Stomach (tissue), 9 donors: ENCODE results near the gene MESD. TPM values are rescaled to one million over a fixed set of nuclear protein-coding genes. Genes with fewer than 3 reads are reported as not detected.

Source experiments
- DNase-seq, 2 donors: peaks; one replicate each; pipeline versions ENCODE4 v3.0.0 to v3.0.0-alpha.2; 2013 to 2019
- H3K27ac ChIP-seq, 5 donors: fragments of 200-600 bp in 4 of 5; sonication (generic) in 4 of 5; one replicate each; pipeline ENCODE4 v1.5.1; 2013 to 2019; ENCODE audit warnings: mild to moderate bottlenecking in 1 of 5, moderate library complexity in 1 of 5
- H3K27me3 ChIP-seq, 3 donors: fragments of 200-600 bp; sonication (generic); one replicate each; pipeline ENCODE4 v1.5.1; 2017 to 2019; ENCODE audit warnings: mixed run types in 1 of 3
- H3K36me3 ChIP-seq, 4 donors: fragments of 200-600 bp; sonication (generic); 1 replicate in 3 of 4; 2 replicates in 1 of 4; pipeline ENCODE4 v1.5.1; 2016 to 2019
- H3K4me1 ChIP-seq, 4 donors: fragments of 200-600 bp; sonication (generic); one replicate each; pipeline ENCODE4 v1.5.1; 2016 to 2019
- H3K4me3 ChIP-seq, 4 donors: fragments of 200-600 bp; sonication (generic) in 3 of 4; one replicate each; pipeline ENCODE4 v1.5.1; 2016 to 2019; ENCODE audit warnings: mild to moderate bottlenecking in 1 of 4
- H3K9me3 ChIP-seq, 4 donors: fragments of 200-600 bp; sonication (generic); one replicate each; pipeline ENCODE4 v1.5.1; 2016 to 2019
- EP300 ChIP-seq: sonication (generic); formaldehyde crosslinking; IDR thresholded peaks from one replicate; pipeline ENCODE4 v1.6.1; 2017; ENCODE audit warnings: antibody characterized with exemption
- POLR2A ChIP-seq, 4 donors: fragments of 450-650 bp; IDR thresholded peaks; one replicate each; pipeline ENCODE4 v1.6.1; 2016; ENCODE audit warnings: antibody characterized with exemption in 4 of 4, control low read depth in 2 of 4, mild to moderate bottlenecking in 1 of 4, moderate library complexity in 1 of 4
- POLR2AphosphoS5 ChIP-seq, 3 donors: sonication (generic); formaldehyde crosslinking; IDR thresholded peaks; one replicate each; pipeline ENCODE4 v1.6.1; 2016; ENCODE audit warnings: antibody characterized with exemption in 3 of 3
- WGBS, 5 donors: extraction: QIAGEN DNeasy Blood & Tissue Kit in 3 of 5; methylation state at CpG; one replicate each; pipeline versions ENCODE4 v1.1.5 to v1.1.7; 2013 to 2018; 5-methylcytosine and 5-hydroxymethylcytosine counted together
- intact Hi-C: fragments of 100-400 bp; cut with DNase I; formaldehyde crosslinking; loops from one replicate; pipeline ENCODE4 v1.15.1; 2023; ENCODE audit warnings: low total_unique reads
- polyA plus RNA-seq, 3 donors: library from polyadenylated mRNA; stranded (reverse); fragments of 200-250 nt; gene quantifications; one replicate each; pipeline ENCODE4 v1.2.3, GENCODE V29; 2013
- total RNA-seq, 5 donors: library from RNA; depleted of rRNA; stranded (reverse); fragments of >200 nt; gene quantifications; one replicate each; pipeline versions ENCODE4 v1.1.0 to v1.2.3, GENCODE V29; 2014 to 2016
- TF ChIP-seq, protein P1 (sequence below), 7 experiments: fragments of 450-650 bp in 4 of 7; fragments of 200-600 bp in 3 of 7; sonication (generic) in 3 of 7; IDR thresholded peaks; one replicate each; pipeline ENCODE4 v1.5.1; 2016 to 2019; ENCODE audit warnings: antibody characterized with exemption in 7 of 7, control low read depth in 2 of 7, mild to moderate bottlenecking in 1 of 7
- donor health status: healthy with polysubstance abuse.
- donor health status: Bipolar disorder and iron deficiency.
- donor health status: healthy.

Gene MESD
- total and polyA plus RNA-seq, 8 donors, result 5.5 to 34.8 (median 15.7) TPM

DNA sequence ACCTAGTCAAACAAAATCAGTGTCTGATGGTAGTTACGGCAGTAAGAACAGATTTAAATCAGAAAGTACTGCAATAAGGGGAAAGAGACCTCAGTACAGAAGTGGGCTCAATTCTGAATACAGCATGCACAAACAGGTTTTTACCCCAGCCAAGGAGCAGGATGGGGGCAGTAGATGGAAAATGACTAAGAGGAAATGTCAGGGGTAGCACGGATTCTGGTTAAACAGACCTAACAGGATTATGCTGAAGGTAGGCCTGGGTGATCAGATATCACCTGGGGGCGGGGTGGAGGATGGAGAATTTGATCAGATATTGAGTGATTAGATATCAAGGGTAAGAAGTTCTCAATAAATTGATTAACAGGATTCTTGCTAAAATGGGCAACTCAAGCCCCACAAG, 19.0 kb downstream of the MESD start:
- intact Hi-C loops, result no loop called here
- H3K4me3 ChIP-seq, result no peak overlapping the region
- peaks cover 0 to 44% (median 37%) of the 10 kb centered on the region in 4 donors for H3K36me3 ChIP-seq
- TF ChIP-seq, protein P1, sequence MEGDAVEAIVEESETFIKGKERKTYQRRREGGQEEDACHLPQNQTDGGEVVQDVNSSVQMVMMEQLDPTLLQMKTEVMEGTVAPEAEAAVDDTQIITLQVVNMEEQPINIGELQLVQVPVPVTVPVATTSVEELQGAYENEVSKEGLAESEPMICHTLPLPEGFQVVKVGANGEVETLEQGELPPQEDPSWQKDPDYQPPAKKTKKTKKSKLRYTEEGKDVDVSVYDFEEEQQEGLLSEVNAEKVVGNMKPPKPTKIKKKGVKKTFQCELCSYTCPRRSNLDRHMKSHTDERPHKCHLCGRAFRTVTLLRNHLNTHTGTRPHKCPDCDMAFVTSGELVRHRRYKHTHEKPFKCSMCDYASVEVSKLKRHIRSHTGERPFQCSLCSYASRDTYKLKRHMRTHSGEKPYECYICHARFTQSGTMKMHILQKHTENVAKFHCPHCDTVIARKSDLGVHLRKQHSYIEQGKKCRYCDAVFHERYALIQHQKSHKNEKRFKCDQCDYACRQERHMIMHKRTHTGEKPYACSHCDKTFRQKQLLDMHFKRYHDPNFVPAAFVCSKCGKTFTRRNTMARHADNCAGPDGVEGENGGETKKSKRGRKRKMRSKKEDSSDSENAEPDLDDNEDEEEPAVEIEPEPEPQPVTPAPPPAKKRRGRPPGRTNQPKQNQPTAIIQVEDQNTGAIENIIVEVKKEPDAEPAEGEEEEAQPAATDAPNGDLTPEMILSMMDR (IDR thresholded peaks at IDR 0.05), result no peak
- no peak for TF ChIP-seq POLR2A (IDR thresholded peaks at IDR 0.05)
- no peak overlapping the region for H3K27ac ChIP-seq
- WGBS, 5 donors, result 74 to 85% (median 76%) methylated on average over 3 of the region's 3 CpGs
- DNase-seq, result no peak
- no peaks in the 10 kb centered on the region for H3K27me3 ChIP-seq
- peaks cover 0 to 10% (median 3%) of the 10 kb centered on the region in 4 donors for H3K4me1 ChIP-seq
- no peaks in the 10 kb centered on the region for H3K9me3 ChIP-seq

DNA sequence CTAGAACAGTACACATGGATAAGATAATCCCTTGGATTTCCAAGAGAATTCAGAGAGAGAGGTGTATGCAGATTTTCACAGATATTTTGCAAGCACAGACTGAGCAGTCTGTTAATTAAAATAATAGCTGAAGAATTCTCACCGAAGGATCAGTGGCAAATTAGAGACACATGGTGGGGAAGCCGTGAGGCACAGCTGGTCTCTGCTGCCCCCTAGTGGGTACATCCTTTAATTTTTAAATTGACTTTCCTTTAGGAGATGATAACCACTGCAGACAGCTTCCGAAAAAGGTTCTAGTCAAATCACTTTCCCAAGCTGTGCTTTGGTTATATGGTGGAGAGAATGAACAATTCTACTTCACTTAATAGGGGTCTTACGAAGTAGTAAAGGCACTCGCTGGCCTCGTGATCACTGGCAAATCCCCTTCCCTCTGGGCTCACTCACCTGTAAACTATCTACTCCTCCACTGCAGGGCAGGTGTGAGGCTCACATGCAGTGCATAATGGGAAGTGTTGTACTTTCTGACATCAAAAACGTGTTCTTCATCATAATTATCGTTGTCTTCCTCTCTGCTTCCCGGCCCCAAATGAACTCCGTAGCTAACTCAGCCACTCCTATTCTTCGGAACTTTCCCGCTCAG, 19.5 kb downstream of the MESD start:
- DNase-seq, result peak; percentile 54 to 87

DNA sequence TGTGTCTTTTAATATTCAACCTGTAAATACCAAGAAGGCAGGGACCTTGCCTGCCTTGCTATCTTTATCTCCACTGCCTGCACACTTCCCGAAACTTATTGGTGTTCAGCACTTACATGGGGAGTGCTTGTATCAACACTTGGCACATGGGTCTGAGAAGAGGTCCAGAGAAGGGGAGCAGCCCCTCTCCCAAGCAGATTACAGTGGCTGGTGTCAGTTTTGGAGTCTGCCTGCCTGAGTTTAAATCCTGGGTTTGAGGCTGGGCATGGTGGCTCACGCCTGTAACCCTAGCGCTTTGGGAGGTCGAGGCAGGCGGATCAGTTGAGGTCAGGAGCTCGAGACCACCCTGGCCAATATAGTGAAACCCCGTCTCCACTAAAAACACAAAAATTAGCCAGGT, 20.3 kb downstream of the MESD start:
- no peaks in the 10 kb centered on the region for H3K9me3 ChIP-seq
- TF ChIP-seq, protein P1 (IDR thresholded peaks at IDR 0.05), result no peak
- TF ChIP-seq POLR2A (IDR thresholded peaks at IDR 0.05) (no peak), EP300 (no peak), POLR2AphosphoS5 (IDR thresholded peaks at IDR 0.05) (no peak)
- no peak for DNase-seq
- peaks cover 0 to 44% (median 40%) of the 10 kb centered on the region in 4 donors for H3K36me3 ChIP-seq
- no peak overlapping the region for H3K4me3 ChIP-seq
- intact Hi-C loops, result loop anchor here (5.0 to 10.0 kb wide), 3 partner anchors 185 to 512 kb away; no protein-coding TSS in a partner anchor
- H3K27me3 ChIP-seq, result no peaks in the 10 kb centered on the region
- no peak overlapping the region for H3K27ac ChIP-seq
- WGBS, 5 donors, result 75 to 93% (median 87%) methylated on average over 6 to 7 of the region's 7 CpGs
- H3K4me1 ChIP-seq, result peaks cover 0 to 10% (median 3%) of the 10 kb centered on the region in 4 donors

More for the DNA sequence above, 19.5 kb downstream of the MESD start:
- H3K4me1 ChIP-seq, result peaks cover 0 to 10% (median 3%) of the 10 kb centered on the region in 4 donors
- intact Hi-C loops, result no loop called here
- H3K27me3 ChIP-seq, result no peaks in the 10 kb centered on the region
- no peak overlapping the region for H3K4me3 ChIP-seq
- H3K27ac ChIP-seq, result no peak overlapping the region
- no peaks in the 10 kb centered on the region for H3K9me3 ChIP-seq
- no peak for TF ChIP-seq POLR2AphosphoS5 (IDR thresholded peaks at IDR 0.05)
- no peak for TF ChIP-seq POLR2A (IDR thresholded peaks at IDR 0.05)
- TF ChIP-seq, protein P1 (IDR thresholded peaks at IDR 0.05), result peak in 5 of 7 experiments; percentile 23 to 98 (median 73)
- no peak for TF ChIP-seq EP300
- WGBS, 5 donors, result 55 to 61% (median 56%) methylated on average over 12 of the region's 12 CpGs
- H3K36me3 ChIP-seq, result peaks cover 0 to 44% (median 39%) of the 10 kb centered on the region in 4 donors

DNA sequence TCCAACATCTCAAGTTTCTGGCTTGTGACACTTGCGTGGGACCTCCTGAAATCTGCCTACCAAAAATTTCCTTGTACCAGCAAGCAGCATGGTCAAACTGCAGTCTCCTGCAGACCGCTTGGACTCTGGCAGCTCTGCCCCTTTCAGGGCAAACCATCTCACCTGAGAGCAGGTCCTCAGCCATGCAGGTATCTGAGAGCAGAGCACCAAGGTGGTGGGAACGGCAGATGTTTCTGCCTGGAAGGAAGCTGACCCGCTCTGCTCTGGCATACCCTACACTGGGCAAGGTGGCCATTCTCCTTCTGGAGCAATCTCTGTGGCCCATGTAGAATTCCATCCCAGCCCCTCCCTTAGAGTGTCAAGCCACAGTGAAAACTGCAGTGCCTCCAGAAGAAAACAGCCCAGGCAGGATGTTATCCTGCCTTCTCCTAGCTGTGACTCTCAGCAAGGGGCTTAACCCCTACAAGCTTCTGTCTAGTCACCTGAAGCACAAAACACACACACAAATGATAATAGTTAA, 21.6 kb downstream of the MESD start:
- TF ChIP-seq POLR2AphosphoS5 (IDR thresholded peaks at IDR 0.05) (no peak), POLR2A (IDR thresholded peaks at IDR 0.05) (no peak), EP300 (no peak)
- TF ChIP-seq, protein P1 (IDR thresholded peaks at IDR 0.05), result no peak
- no peak overlapping the region for H3K27ac ChIP-seq
- H3K9me3 ChIP-seq, result no peaks in the 10 kb centered on the region
- H3K27me3 ChIP-seq, result no peaks in the 10 kb centered on the region
- WGBS, 5 donors, result 95 to 98% (median 98%) methylated on average over 4 of the region's 4 CpGs
- peaks cover 0 to 37% (median 35%) of the 10 kb centered on the region in 4 donors for H3K36me3 ChIP-seq
- intact Hi-C loops, result loop anchor here (5.0 to 10.0 kb wide), 3 partner anchors 183 to 511 kb away; no protein-coding TSS in a partner anchor
- peaks cover 0 to 10% (median 3%) of the 10 kb centered on the region in 4 donors for H3K4me1 ChIP-seq
- no peak overlapping the region for H3K4me3 ChIP-seq
- no peak for DNase-seq
